ENCODE measurements around the gene CTXND2.

GRCh38 chr1:150955280-150955679 is 68.3 kb downstream of the CTXND2 start:
- TF ChIP-seq EZH2phosphoT487 (IDR thresholded peaks at IDR 0.05; ENCODE audit: low read depth, severe bottlenecking, unreplicated experiment): no peak
- no peak for TF ChIP-seq CTCF (IDR thresholded peaks at IDR 0.05; ENCODE audit: poor library complexity)
- no peak for TF ChIP-seq EZH2 (IDR thresholded peaks at IDR 0.05; ENCODE audit: borderline replicate concordance)

Measured in hepatocyte (in vitro differentiated cells).